GM12873 (cell line): Measurements from ENCODE around the gene IMP3.

ENCODE experiments used
- TF ChIP-seq, protein P1 (sequence below): IDR thresholded peaks from 2 replicates; pipeline ENCODE4 v1.5.1; 2012; ENCODE audit warnings: low read depth, mild to moderate bottlenecking, moderate library complexity, low read length, control low read depth; ENCODE audit not compliant: insufficient read depth; ENCODE audit errors: missing control alignments

The IMP3 gene

DNA sequence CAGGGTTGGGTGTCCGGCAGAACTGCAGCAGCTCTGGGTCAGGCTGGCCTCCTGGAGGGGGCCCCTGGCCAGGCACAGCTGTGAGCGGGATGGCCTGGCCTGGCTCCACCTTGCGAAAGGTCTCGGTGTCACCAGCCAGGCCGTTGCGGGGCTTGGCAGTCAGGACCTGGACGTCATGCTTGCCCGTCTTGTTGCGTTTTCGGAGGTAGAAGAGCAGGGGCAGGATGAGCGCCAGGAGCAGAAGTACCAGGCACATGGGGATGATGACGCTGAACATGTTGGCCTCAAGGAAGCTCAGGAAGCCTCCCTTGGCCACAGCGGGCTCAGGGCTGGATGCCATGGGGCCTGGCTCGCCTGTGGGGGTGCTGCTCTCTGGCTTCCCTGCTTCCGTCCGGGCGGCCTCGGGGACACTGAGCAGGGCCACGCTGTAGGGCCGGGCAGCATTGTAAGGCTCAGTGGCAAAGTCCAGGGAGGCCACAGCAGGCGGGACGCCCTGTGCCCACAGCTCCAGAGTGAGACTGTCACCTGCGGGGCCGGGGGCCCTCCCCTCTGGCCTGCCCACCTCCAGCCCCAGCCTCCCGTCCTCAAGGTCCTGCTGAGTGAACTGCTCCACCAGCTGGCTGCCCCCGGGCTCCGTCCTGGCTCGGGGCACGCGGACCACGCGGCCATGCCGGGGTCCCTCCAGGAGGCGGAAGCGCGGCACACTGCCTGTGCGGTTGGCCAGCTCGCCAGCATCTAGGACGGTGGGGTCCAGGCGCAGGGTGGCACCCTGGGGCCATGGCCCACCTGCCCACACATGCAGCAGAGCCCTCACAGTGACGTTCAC, 35.8 kb upstream of the IMP3 start:
- TF ChIP-seq, protein P1, sequence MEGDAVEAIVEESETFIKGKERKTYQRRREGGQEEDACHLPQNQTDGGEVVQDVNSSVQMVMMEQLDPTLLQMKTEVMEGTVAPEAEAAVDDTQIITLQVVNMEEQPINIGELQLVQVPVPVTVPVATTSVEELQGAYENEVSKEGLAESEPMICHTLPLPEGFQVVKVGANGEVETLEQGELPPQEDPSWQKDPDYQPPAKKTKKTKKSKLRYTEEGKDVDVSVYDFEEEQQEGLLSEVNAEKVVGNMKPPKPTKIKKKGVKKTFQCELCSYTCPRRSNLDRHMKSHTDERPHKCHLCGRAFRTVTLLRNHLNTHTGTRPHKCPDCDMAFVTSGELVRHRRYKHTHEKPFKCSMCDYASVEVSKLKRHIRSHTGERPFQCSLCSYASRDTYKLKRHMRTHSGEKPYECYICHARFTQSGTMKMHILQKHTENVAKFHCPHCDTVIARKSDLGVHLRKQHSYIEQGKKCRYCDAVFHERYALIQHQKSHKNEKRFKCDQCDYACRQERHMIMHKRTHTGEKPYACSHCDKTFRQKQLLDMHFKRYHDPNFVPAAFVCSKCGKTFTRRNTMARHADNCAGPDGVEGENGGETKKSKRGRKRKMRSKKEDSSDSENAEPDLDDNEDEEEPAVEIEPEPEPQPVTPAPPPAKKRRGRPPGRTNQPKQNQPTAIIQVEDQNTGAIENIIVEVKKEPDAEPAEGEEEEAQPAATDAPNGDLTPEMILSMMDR, result no peak

DNA sequence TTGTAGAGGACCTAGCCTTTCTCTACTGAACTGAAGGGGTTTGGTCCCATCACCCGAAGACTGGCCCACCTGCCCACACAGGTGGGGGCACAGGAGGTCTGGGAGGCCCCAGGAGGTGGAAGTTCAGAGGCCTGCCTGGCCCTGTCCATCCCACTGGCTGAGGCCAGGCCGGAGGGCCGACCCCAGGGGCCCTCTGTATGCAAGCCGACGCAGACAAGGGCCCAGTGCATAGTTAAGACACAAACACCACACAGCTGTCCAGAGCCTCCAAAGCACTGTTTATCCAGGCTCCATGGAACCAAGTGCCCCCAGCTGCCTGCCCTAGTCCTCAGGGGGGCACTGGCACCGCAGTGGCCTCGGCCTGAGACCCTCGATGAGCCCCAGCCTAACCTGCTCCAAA, 34.3 kb upstream of the IMP3 start:
- TF ChIP-seq, protein P1, result no peak

DNA sequence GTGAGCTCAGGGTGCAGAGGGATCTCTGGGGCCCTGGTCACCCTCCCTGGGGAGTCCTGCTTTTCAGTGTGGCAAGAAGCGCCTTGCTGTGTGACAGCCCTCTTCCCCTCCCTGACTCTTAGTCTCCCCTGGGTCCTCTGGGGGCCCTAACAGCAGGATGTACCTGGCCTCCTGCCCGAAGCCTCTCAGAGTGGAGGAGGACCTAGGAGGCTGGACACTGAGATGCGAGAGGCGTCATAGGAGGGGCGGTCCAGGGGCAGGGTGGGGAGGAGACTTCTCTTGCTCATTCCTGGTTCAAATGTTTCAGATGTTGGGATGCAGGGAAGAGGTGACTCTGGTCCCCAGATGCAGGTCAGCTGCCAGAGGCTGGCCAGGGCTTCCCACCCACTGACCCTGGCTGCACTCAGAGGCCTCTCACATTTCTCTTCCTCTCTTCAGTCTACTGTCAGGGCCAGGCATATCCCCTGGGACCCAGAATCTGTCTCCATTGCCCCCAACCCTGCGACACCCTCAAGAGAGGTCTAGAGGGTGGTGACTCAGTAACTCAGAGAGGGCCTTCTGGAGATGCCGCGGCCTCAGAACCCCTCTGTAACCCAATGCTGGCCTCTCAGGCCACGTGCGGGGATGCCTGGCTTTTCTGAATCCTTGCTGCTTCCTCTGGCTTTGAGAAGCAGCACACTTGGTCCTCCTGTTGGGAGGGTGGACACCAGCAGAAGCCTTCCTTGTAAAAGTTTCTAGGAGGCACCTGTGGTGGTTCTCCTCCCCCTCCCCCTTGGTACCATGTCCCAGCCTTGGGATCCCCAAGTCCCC, 33.6 kb upstream of the IMP3 start:
- TF ChIP-seq, protein P1, result no peak

DNA sequence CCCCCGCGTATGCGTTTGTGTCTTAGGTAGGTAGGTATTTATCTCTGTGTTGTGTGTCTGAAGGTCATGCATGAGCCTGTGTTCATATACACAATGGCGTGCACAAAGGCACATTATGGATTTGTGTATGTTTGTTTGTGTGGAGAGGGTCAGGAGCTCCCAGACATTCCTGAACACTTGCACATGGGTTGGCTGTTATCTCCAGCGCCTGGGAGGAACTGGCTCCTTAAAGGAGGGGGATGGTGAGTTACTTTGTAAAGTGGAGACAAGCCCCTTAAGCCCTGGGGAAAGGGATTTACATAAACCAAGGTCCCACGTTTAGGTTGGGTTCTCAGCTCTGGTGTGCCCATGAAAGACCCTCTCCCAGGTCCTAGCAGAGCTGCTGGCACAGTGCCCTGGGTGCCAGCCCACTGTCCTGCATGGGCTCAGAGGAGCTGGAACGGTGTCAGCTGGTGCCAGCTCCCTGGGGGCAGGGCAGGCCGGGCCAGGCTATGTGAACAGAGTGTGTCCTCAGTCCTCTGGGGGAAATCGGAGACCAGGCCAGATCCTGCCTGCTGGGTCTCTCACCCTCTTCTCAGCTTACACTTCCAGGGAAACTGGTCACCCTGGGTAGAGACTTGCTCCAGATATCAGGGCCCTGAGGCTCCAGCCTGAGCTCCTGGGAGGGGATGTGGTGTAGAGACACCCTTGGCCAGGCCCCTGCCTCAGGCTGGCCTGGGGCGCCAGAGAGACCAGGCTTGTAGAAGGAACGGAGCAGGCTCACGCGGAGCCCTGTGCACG, 32.8 kb upstream of the IMP3 start:
- TF ChIP-seq, protein P1, result no peak

DNA sequence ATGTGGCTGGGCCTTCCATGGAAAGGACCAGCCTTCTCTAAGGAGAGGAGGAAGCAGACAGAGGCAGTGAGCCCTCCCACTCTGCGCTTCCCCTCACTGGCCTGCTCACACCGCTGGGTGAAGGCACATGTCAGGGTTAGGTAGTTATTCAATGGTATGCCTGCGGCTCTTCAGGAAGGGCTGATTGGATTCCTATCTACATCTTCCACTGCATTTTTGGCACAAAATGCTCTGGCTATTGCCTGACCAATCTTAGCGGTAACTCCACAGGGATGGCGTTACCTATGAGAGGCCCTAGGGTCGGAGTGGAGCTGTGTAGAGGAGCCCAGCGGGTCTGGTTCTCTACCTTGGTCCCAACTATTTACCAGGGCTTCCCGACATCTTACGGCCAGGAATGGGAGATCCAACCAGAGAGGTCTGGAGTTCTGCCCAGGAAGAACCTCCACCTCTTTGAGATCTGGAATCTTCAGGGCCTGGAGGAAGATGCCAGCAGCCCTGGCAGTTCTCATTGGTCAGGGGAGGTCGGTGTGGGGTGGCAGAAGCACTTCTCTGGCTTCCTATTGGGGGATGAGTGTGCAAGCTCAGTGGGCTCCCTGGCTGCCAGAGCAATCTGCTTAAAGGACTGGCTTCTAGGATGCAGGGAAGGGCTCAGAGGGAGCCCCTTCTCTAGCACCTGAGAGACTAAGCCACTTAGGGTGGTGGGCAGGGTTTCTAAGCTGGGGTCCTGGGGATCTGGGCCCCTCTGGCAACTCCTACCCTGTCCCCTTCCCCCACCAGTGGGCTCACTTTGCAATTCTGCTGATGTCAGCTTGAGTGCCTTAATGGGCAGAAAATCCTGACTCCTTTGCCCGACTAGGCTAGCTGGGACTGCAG, 31.9 kb upstream of the IMP3 start:
- TF ChIP-seq, protein P1, result no peak

DNA sequence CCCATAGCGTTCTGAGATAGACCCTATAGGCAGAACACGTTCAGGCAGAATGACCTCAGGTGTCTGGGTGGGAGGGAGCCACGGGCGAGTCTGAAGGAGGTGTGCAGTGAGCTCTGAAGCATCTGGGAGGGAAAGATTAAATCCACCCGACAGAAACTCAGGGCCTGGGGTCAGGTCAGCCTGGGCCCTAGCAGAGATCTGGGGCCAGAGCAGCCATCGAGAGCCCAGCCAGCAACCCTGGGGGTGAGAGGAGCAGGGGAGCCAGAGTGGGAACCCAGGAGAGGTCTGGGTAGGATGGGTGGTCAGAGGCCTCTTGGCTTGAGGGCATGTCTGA, 29.8 kb upstream of the IMP3 start:
- TF ChIP-seq, protein P1, result no peak
